Endothelial cell of hepatic sinusoid (primary cell): ENCODE results near the gene ATP1B4.

Experiments used
- in situ Hi-C: cut with HindIII; loops from 2 replicates; pipeline ENCODE4 v1.10.0; 2017; ENCODE audit warnings: low sequenced_read_pairs

The ATP1B4 gene

GRCh38 chrX:120372667-120373370 lies 10.9 kb downstream of the ATP1B4 start:
- in situ Hi-C loops: no loop called here

GRCh38 chrX:120377179-120377578 lies 15.3 kb downstream of the ATP1B4 start:
- in situ Hi-C loops: no loop called here

DNA sequence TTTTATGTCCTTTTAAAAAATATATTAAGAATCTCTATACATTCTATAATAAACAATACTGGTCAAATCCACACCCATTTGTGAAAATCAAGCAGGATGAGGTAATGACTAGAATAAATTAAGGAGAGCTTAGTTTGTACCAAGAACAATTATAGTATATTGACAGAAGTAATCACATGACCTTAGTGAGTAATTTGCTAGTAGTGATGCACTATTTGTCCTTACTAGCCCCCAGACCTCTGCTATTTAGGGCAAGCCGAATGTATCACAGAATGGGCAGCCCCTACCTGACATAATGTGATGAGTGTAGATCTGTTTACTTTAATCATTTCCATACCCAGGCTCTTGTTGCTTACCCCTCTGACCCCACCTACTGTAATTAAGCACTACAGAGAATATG lies 15.8 kb downstream of the ATP1B4 start:
- in situ Hi-C loops: no loop called here

- in situ Hi-C loops: no loop called here
Observed at GRCh38 chrX:120378570-120378969, 16.7 kb downstream of the ATP1B4 start.

- in situ Hi-C loops: no loop called here
Observed at GRCh38 chrX:120379937-120380681, 18.2 kb downstream of the ATP1B4 start.

DNA sequence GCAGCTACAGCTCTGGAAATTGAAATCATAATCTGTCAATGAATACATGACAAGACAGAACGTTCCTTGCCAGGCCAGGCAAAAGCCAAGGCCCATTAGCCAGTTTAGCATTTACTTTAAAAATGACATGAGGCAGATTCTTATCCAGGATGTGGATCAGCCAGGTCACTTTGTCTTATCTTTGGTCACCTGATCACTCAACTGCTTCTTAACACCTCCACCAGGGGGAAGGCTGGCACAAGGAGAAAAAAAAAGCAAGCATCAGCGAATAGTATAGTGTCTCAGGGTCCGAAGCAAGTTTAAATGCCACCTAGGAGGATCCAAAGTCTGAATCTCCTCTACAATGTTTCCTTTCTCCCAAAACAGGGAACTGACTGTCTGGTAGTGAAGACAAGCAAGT lies 18.8 kb downstream of the ATP1B4 start:
- in situ Hi-C loops: no loop called here

DNA sequence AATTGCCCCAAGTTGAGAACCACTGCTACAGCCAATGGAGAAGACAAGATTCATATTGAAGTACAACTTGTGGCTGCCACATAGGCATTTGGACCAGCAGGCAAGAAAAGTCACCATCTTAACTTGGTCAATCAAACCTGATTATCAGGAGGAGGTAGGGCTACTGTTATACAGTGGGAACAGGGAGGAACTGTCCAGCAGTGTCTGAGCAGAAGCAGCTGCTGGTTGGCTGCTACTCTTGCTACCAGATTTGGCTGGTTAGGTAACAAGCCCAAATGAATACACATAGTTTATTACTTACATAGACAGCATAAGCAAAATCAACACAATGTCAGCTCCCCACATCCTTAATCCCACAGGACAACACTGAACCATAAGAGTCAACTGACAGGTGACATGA lies 39.4 kb downstream of the ATP1B4 start:
- in situ Hi-C loops: no loop called here

DNA sequence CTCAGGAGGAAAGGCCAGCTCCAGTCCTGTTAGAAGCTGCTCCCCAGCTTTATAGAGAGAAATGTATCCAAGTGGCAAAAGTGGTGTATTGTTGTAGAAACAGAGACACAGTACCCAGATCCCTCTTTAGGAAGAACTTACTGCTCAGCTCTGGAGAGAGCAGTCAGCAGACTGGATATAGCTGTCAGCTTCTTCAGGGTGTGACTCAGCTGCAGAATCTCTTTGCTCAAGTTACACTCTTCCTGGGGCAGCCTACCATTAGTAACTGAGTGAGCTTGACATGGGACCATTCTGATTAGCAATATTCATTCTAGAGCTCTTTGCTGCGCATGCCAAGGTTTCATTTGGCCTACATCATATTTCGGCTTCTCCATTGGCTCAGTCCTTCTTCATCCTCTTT lies 40.5 kb downstream of the ATP1B4 start:
- in situ Hi-C loops: no loop called here

GRCh38 chrX:120406638-120407037 lies 44.7 kb downstream of the ATP1B4 start:
- in situ Hi-C loops: no loop called here

DNA sequence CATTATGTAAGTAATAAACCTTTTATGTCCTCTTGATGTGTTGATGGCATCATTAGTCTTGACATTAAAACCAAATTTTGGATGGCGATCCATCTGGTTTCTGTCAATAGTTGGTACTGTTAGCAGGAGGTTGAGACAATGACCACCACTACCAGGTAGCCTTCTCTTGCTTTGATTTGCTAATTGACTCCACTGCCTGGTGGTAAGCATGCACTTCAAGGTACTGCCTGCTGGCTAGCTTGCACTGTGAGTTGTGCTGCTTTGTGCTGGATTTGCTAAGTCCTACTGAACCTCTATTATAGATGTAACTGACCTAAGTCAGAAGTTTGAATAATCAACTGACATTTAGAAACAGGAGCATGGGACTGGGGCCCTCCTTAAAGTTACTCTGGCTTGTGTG lies 46.3 kb downstream of the ATP1B4 start:
- in situ Hi-C loops: no loop called here

- in situ Hi-C loops: no loop called here
Observed at GRCh38 chrX:120419463-120419862, 57.6 kb downstream of the ATP1B4 start.

DNA sequence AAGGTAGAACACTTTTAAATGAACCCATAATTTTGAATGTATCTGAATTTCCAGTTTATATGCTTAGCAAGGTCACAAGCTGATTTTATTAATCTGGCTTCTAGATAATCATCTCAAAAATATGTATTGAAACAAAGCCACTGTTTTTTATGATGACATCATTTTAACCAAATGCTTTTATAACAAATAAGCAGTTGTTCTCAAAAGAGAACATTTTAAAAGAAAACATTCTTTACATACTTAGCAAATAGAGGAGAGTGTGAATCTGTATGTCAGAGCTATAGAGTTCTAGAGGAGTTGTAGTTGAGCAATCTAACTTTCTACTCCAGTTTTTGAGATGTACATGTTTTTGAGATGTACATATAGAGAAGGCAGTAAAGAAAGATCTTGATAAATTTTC lies 64.7 kb downstream of the ATP1B4 start:
- in situ Hi-C loops: no loop called here

GRCh38 chrX:120428309-120428708 lies 66.4 kb downstream of the ATP1B4 start:
- in situ Hi-C loops: no loop called here

GRCh38 chrX:120429776-120430540 lies 68.1 kb downstream of the ATP1B4 start:
- in situ Hi-C loops: no loop called here
